Fibroblast of skin of back (primary cell): ENCODE measurements around the gene TSPEAR.
"Not testable (repeated sequence)": the region's sequence is repeated elsewhere in the genome, so short reads cannot be mapped to it uniquely, and the experiment has no call there.

Experiments used
- DNase-seq: peaks from one replicate; pipeline ENCODE4 v3.0.0-alpha.2; 2013

Gene TSPEAR

GRCh38 chr21:44649521-44650100, 61.8 kb downstream of the TSPEAR start:
- no peak for DNase-seq

GRCh38 chr21:44648557-44649311, 62.6 kb downstream of the TSPEAR start:
- no peak for DNase-seq

- DNase-seq, result no peak
Observed at GRCh38 chr21:44647222-44647552, 64.2 kb downstream of the TSPEAR start.

- DNase-seq, result not testable (repeated sequence)
Observed at GRCh38 chr21:44646366-44647221, 64.8 kb downstream of the TSPEAR start, which contains the start of gene KRTAP10-11. TSS of gene KRTAP10-11 (plus strand) at chr21:44646414. CDS start at chr21:44646459, 45 bp downstream.

- no peak for DNase-seq
Observed at GRCh38 chr21:44644878-44645277, 66.5 kb downstream of the TSPEAR start.

GRCh38 chr21:44643741-44644310, 67.5 kb downstream of the TSPEAR start:
- DNase-seq, result no peak

GRCh38 chr21:44640761-44641160, 70.6 kb downstream of the TSPEAR start:
- no peak for DNase-seq

- DNase-seq, result no peak
Observed at GRCh38 chr21:44639331-44639655, 72.1 kb downstream of the TSPEAR start.

GRCh38 chr21:44638506-44639330, 72.7 kb downstream of the TSPEAR start:
- not testable (repeated sequence) for DNase-seq

GRCh38 chr21:44637851-44638348, 73.5 kb downstream of the TSPEAR start:
- not testable (repeated sequence) for DNase-seq

- DNase-seq, result no peak
Observed at GRCh38 chr21:44637018-44637850, 74.1 kb downstream of the TSPEAR start, which contains the start of gene KRTAP10-10. TSS of gene KRTAP10-10 (plus strand) at chr21:44637356. CDS start at chr21:44637418, 62 bp downstream.

- DNase-seq, result no peak
Observed at GRCh38 chr21:44636209-44637017, 75.0 kb downstream of the TSPEAR start.

- DNase-seq, result no peak
Observed at GRCh38 chr21:44632067-44632466, 79.3 kb downstream of the TSPEAR start.

- no peak for DNase-seq
Observed at GRCh38 chr21:44630440-44630839, 80.9 kb downstream of the TSPEAR start.

- DNase-seq, result no peak
Observed at GRCh38 chr21:44628707-44629391, 82.5 kb downstream of the TSPEAR start.

GRCh38 chr21:44627831-44628233, 83.5 kb downstream of the TSPEAR start:
- DNase-seq, result not testable (repeated sequence)

GRCh38 chr21:44627181-44627822, 84.1 kb downstream of the TSPEAR start:
- DNase-seq, result not testable (repeated sequence)

GRCh38 chr21:44626673-44627143, 84.7 kb downstream of the TSPEAR start, which contains the start of gene KRTAP10-9:
TSS of gene KRTAP10-9 (plus strand) at chr21:44627093. CDS start at chr21:44627172, 79 bp downstream.
- DNase-seq, result no peak

- no peak for DNase-seq
Observed at GRCh38 chr21:44626262-44626661, 85.1 kb downstream of the TSPEAR start.
